K562 (cell line): Measurements from ENCODE around the gene MARS1. TPM values are rescaled to one million over a fixed set of nuclear protein-coding genes. Genes with fewer than 3 reads are reported as not detected.

Source experiments
- FOXP1 ChIP-seq: sonication (generic); formaldehyde crosslinking; IDR thresholded peaks from 2 replicates; pipeline ENCODE4 v1.8.0; 2022; ENCODE audit warnings: mild to moderate bottlenecking, missing genetic modification reagents
- ILK ChIP-seq: fragments of 450-650 bp; IDR thresholded peaks from 2 replicates; pipeline ENCODE4 v1.6.1; 2016; ENCODE audit warnings: missing genetic modification characterization, low read depth, mild to moderate bottlenecking, missing compliant biosample characterization, moderate library complexity, borderline replicate concordance
- KAT8 ChIP-seq: fragments of 450-650 bp; IDR thresholded peaks from 2 replicates; pipeline ENCODE4 v1.6.1; 2016; ENCODE audit warnings: low read depth, mild to moderate bottlenecking
- KDM2B ChIP-seq: fragments of 250-450 bp; sonication (Bioruptor Pico); IDR thresholded peaks from 2 replicates; pipeline ENCODE4 v1.8.0; 2021; ENCODE audit warnings: mild to moderate bottlenecking, moderate library complexity
- MCM5 ChIP-seq: fragments of 450-650 bp; IDR thresholded peaks from 2 replicates; pipeline ENCODE4 v1.6.1; 2016; ENCODE audit warnings: low read depth
- MYBL2 ChIP-seq, 2 experiments: fragments of 450-650 bp in 1 of 2; sonication (generic) in 1 of 2; formaldehyde crosslinking in 1 of 2; IDR thresholded peaks; 2 replicates each; pipeline versions ENCODE4 v1.6.1 to v1.8.1; 2017 to 2022; ENCODE audit warnings: borderline replicate concordance in 1 of 2, inconsistent platforms in 1 of 2, low read depth in 1 of 2, mild to moderate bottlenecking in 1 of 2, missing genetic modification reagents in 1 of 2, moderate library complexity in 1 of 2
- RAD21 ChIP-seq, 2 experiments: fragments of 250-450 bp in 1 of 2; fragments of 450-650 bp in 1 of 2; sonication (Bioruptor Pico) in 1 of 2; formaldehyde crosslinking in 1 of 2; IDR thresholded peaks in 1 of 2; conservative IDR thresholded peaks in 1 of 2; 2 replicates each; pipeline versions ENCODE4 v1.4.0 to v1.8.0; 2020 to 2022; ENCODE audit warnings: mild to moderate bottlenecking in 2 of 2, moderate library complexity in 1 of 2
- RBFOX2 ChIP-seq: fragments of 200-400 bp; formaldehyde crosslinking; IDR thresholded peaks from 2 replicates; pipeline ENCODE4 v1.6.1; 2017; ENCODE audit warnings: low read depth, mild to moderate bottlenecking, low read length, moderate library complexity
- RBM14 ChIP-seq: fragments of 200-400 bp; formaldehyde crosslinking; IDR thresholded peaks from 2 replicates; pipeline ENCODE4 v1.6.1; 2018; ENCODE audit warnings: low read depth, mild to moderate bottlenecking, low read length, moderate library complexity, borderline replicate concordance; ENCODE audit not compliant: insufficient read depth
- SIN3B ChIP-seq: fragments of 450-650 bp; IDR thresholded peaks from 2 replicates; pipeline ENCODE4 v1.6.1; 2017; ENCODE audit warnings: low read depth, mild to moderate bottlenecking, moderate library complexity
- SRF ChIP-seq, 2 experiments: fragments of 250-450, 450-650 bp in 1 of 2; sonication (Bioruptor Pico) in 1 of 2; sonication (generic) in 1 of 2; formaldehyde crosslinking; IDR thresholded peaks; 2 replicates each; pipeline versions ENCODE4 v1.5.0 to v1.5.1; 2020 to 2022; ENCODE audit warnings: mild to moderate bottlenecking in 1 of 2, missing genetic modification reagents in 1 of 2
- SUPT5H ChIP-seq: fragments of 450-650 bp; IDR thresholded peaks from 2 replicates; pipeline ENCODE4 v1.6.1; 2016
- TBP ChIP-seq: optimal IDR thresholded peaks from 2 replicates; pipeline ENCODE3; 2011; ENCODE audit warnings: low read depth, low read length, improper control_type of control experiment
- ZNF184 ChIP-seq: sonication (generic); formaldehyde crosslinking; IDR thresholded peaks from 2 replicates; pipeline ENCODE4 v1.5.0; 2020; ENCODE audit warnings: missing genetic modification reagents
- ZNF197 ChIP-seq: fragments of 200-800 bp; sonication (Bioruptor generic); IDR thresholded peaks from 2 replicates; pipeline ENCODE4 v1.6.1; 2016; ENCODE audit warnings: low read depth, missing genetic modification characterization, missing compliant biosample characterization
- ZNF3 ChIP-seq: fragments of 250-450 bp; sonication (Bioruptor Pico); IDR thresholded peaks from 2 replicates; pipeline ENCODE4 v1.5.0; 2021; ENCODE audit warnings: mild to moderate bottlenecking, moderate library complexity
- ZNF589 ChIP-seq: fragments of 200-800 bp; sonication (Bioruptor generic); IDR thresholded peaks from 2 replicates; pipeline ENCODE4 v1.6.1; 2016; ENCODE audit warnings: low read depth, missing genetic modification characterization, missing compliant biosample characterization
- ZNF696 ChIP-seq: fragments of 250-450 bp; sonication (Bioruptor Pico); conservative IDR thresholded peaks from 2 replicates; pipeline ENCODE4 v1.4.0; 2020; ENCODE audit warnings: mild to moderate bottlenecking, moderate library complexity
- polyA plus RNA-seq, 8 experiments: library from polyadenylated mRNA; depleted of rRNA in 4 of 8; stranded (reverse) in 5 of 8; unstranded in 3 of 8; fragments of >200 nt; fragmentation: Nextera tagmentation in 2 of 8; fragmentation: Illumina TruSeq in 1 of 8; extraction: Ambion mirVana in 2 of 8; extraction: Trizol in 1 of 8; gene quantifications; 2 replicates each; pipeline versions ENCODE4 v1.2.1 to v1.2.3, GENCODE V29; 2011 to 2014; ENCODE audit warnings: inconsistent platforms in 1 of 8, missing spikeins in 1 of 8
- total RNA-seq, 7 experiments: library from RNA; depleted of rRNA in 6 of 7; stranded (reverse); fragments of >200 nt in 6 of 7; fragmentation: Illumina TruSeq in 2 of 7; extraction: Trizol in 2 of 7; gene quantifications; 2 replicates each; pipeline versions ENCODE4 v1.2.1 to v1.2.3, GENCODE V29; 2011 to 2021; ENCODE audit warnings: low replicate concordance in 1 of 7
- TF ChIP-seq, protein P1 (sequence below): IDR thresholded peaks from 2 replicates; pipeline ENCODE4 v1.6.1; 2016; ENCODE audit warnings: missing genetic modification characterization, missing compliant biosample characterization
- TF ChIP-seq, protein P2 (sequence below): fragments of 450-650 bp; IDR thresholded peaks from one replicate; pipeline ENCODE4 v1.6.1; 2018; ENCODE audit warnings: mild to moderate bottlenecking, moderate library complexity; ENCODE audit not compliant: partially characterized antibody
- TF ChIP-seq, protein P3 (sequence below): sonication (generic); formaldehyde crosslinking; IDR thresholded peaks from 2 replicates; pipeline ENCODE4 v1.8.1; 2023; ENCODE audit warnings: mild to moderate bottlenecking, missing genetic modification reagents

Gene MARS1
- total and polyA plus RNA-seq, 9 of the 15 experiments (the other 6 are each of a cell fraction or from before 2014, with no cell fraction given): 117 to 382 (median 220) TPM

DNA sequence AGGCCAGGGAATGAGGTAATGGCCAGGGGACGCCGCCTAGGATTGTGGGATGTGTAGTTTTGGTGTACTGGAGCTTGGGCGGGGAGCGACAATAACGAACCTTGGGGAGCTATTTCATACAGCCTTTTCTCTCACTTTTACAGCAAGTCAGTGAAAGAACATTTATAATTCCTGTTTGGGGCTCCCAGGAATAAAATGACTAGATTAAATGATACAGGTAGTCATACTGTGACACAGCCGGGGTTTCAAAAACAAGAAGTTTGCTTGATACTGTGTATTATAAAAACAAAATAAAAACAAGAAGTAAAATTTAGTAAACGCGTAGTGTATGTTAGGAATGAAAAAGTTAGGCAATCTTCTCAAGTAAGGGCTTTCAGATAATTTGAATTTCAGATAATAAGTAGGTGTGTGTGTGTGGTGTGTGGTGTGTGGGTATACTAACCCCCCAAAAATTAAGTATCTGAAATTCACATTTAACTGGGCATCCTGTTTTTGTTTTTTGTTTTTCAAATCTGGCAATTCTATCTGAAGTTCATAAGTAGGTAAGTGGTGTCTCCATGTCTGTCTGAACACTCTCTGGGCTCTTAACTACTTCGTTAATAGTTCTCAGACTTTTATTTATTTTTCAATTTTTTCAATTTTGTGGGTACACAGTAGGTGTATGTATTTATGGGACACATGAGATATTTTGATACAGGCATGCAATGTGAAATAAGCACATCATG lies 59.6 kb downstream of the MARS1 start (continued):
- TF ChIP-seq TBP (no peak), MCM5 (no peak), ZNF696 (no peak), KAT8 (no peak), SUPT5H (no peak), RBM14 (no peak), ZNF197 (no peak), RBFOX2 (no peak), ZNF184 (CRISPR knock-in tag) (no peak), ZNF589 (CRISPR knock-in tag) (no peak), SRF (CRISPR knock-in tag; IDR thresholded peaks at IDR 0.05) (no peak), MYBL2 (IDR thresholded peaks at IDR 0.05; ENCODE audit: low read depth) (no peak), MYBL2 (CRISPR knock-in tag; IDR thresholded peaks at IDR 0.05; ENCODE audit: borderline replicate concordance) (no peak), ZNF3 (no peak), KDM2B (no peak), SIN3B (no peak), FOXP1 (CRISPR knock-in tag) (no peak), ILK (no peak), RAD21 (CRISPR knock-in tag; conservative IDR thresholded peaks at IDR 0.05 in 1 of 2, IDR thresholded peaks at IDR 0.05 in 1 of 2) (no peak)
- TF ChIP-seq, protein P1, sequence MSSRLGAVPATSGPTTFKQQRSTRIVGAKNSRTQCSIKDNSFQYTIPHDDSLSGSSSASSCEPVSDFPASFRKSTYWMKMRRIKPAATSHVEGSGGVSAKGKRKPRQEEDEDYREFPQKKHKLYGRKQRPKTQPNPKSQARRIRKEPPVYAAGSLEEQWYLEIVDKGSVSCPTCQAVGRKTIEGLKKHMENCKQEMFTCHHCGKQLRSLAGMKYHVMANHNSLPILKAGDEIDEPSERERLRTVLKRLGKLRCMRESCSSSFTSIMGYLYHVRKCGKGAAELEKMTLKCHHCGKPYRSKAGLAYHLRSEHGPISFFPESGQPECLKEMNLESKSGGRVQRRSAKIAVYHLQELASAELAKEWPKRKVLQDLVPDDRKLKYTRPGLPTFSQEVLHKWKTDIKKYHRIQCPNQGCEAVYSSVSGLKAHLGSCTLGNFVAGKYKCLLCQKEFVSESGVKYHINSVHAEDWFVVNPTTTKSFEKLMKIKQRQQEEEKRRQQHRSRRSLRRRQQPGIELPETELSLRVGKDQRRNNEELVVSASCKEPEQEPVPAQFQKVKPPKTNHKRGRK (tag): no peak
- TF ChIP-seq, protein P2, sequence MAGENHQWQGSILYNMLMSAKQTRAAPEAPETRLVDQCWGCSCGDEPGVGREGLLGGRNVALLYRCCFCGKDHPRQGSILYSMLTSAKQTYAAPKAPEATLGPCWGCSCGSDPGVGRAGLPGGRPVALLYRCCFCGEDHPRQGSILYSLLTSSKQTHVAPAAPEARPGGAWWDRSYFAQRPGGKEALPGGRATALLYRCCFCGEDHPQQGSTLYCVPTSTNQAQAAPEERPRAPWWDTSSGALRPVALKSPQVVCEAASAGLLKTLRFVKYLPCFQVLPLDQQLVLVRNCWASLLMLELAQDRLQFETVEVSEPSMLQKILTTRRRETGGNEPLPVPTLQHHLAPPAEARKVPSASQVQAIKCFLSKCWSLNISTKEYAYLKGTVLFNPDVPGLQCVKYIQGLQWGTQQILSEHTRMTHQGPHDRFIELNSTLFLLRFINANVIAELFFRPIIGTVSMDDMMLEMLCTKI: no peak
- TF ChIP-seq, protein P3, sequence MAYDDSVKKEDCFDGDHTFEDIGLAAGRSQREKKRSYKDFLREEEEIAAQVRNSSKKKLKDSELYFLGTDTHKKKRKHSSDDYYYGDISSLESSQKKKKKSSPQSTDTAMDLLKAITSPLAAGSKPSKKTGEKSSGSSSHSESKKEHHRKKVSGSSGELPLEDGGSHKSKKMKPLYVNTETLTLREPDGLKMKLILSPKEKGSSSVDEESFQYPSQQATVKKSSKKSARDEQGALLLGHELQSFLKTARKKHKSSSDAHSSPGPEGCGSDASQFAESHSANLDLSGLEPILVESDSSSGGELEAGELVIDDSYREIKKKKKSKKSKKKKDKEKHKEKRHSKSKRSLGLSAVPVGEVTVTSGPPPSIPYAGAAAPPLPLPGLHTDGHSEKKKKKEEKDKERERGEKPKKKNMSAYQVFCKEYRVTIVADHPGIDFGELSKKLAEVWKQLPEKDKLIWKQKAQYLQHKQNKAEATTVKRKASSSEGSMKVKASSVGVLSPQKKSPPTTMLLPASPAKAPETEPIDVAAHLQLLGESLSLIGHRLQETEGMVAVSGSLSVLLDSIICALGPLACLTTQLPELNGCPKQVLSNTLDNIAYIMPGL (CRISPR knock-in tag): no peak
